ENCODE data around the gene CRACDL.

Gene CRACDL

DNA sequence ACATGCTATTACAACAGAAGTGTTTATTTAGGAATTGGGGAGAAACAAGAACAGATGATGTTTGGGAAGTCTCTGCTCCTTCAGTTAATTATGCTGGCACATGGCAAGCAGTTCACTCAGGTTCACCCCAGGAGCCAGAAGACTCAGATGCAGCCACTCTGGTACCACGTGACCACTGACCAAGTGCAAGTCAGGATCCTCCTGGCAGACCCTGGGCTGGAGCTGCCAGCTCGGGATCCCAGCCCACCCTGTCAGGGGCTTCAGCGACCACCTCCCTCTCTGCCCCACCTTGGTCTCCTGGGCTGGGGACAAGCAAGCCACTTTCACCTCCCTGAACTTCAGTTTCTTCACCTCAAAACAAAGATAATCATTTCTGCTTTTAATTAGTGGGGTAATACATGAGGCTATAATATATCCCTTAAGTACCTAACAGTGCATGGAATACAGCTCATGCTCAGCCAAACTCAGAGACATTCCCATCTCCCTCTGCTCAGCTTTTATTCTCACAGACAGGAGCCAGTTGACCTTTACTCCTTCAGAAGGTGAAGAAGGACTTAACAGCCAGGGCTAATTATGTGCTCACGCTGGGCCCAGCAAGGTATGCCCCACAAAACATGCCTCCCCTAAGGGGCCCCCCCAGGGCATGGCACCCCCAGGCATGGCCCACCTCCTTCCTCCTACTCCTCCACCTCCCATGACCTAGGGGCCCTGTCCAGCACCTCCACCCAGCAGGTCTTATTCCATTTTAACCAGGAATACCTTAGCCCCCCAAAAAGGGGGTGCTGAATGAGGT, 11.8 kb downstream of the CRACDL start:
- no peak for DNase-seq

DNA sequence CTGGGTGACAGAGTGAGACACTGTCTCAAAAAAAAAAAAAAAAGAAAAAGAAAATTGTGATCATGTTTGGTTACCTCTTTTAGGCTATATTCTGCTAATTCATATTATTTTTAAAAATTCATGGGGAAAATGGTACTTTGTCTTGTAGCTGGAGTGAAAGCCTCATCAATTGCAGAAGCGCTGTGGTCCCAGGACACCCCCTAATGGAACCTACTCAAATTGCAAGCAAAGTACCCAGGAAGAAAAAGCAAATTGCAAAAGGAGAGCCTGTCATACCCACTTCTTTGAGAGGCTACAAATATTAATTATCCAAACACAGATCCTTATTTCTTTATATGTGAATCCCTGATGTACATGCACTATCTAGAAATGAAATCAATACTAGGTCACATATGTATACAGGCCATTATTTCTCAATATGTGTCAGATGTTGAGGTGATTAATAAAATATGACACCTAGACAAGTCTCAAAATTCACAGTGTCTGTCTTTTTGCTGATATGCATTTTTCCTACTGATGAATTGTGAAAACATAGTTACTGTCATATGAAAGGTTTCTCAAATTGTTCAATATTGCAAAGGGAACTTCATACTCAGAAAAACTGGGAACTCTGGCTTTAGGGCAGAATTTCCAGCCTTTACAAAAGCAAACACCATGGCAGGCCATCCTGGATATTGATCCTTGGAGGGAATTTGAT, 12.6 kb downstream of the CRACDL start:
- DNase-seq: peak in 1 of 2 experiments; percentile 14

DNA sequence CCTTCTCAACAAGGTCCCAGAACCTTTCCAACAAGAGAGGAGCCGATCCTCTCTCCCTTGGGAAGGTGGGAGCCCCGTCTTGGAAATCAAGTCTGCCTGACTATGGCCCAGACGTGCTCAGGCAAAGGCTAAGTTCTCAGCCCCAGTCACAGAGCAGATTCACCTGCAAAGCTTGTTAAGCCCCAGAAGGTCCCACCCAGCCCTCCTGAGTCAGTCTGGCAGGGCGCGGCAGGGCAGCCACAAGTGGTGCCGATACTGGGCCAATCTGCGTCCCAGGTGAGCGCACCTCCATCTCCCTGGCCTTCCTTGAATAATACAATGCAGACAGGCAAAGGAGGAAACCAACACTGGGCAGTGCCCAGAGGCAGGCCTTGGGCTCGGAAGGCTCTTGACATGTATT, 15.0 kb downstream of the CRACDL start:
- DNase-seq: no peak

DNA sequence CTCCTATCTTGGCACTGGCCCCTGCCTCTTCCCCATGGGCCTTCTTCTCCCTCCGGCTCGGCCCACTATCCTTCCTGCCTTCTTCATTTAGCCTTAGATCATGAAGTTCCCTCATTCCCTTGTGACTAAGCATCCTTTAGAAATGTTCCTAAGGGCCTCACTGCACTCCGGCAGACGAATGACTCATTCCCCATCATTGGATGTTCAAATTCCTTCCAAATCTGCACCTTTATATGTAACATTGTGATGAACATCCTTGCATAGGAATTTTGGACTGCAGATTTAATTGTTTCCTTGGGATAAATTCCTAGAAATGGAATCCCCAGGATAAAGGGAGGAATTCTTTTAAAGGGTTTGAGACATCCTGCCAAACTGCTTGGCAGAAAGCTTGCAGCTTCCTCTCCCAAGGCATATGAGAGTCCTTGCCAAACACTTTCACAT, 19.0 kb downstream of the CRACDL start:
- no peak for DNase-seq

DNA sequence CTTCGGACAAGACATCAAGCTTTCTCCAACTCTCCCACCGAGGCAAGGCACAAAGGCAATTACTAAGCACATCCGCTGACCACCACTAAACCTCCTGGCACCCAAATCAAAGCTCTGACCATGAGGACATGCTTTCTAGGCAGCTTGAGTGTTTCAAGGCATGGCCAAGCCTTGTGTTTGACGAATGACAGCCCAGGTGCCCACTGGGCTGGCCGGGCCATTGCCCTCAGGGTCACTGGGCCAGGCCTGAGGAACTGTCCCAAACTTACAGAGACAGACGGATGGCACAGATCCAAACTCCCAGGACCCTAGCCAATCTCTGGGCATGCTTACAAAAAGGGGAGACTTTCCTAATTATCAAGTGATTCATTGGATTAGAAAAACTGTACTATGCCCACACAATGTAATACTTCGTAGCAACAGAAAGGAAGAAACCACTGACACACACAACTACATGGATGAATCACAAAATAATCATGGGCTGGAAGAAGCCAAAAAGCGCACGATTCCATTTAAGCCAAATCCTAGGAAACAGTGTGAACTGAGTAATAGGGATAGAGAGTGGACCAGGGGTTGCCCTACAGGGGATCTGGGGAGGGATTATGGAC, 20.2 kb downstream of the CRACDL start:
- no peak for DNase-seq

DNA sequence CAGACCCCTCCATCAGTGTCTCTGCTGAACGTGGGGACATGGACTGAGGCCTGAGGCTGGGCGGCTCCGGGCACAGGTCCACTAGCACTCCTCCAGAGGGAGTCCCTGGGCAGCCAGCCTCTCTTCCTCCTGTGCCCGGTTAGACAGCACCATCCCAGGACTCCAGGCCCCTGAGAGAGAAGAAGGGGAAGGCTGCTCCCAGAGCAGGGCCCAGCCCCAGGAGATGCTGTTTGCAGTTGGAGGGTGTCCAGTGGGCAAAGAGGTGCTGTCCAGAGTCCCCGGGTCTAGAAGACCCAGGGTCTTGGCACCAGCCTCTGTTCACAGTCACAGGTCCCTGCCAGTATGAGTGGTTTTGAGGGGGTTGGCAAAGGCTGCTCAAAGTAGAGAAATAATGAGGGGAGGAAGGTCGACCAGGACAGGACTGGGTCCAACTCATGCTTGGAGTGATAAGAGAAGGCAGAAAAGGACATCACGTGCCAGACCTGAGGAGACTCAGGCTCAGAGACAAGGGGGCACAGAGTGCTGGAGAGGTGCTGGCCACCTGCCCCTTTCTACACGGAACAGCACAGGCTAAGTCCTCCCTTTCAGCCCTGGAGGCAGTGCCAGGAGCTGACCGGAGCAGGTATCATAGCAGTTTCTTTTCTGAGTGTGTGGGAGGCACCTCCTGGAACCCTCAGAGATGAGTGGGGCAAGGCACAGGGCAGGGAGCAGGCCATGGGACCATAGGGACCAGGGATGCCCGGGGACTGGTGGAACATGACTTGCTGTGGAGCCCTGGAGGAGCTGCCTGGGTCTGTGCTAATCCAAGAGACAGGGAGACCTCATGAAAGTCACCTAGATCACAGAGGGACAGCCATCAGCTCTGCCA, 21.1 kb downstream of the CRACDL start:
- DNase-seq: no peak

DNA sequence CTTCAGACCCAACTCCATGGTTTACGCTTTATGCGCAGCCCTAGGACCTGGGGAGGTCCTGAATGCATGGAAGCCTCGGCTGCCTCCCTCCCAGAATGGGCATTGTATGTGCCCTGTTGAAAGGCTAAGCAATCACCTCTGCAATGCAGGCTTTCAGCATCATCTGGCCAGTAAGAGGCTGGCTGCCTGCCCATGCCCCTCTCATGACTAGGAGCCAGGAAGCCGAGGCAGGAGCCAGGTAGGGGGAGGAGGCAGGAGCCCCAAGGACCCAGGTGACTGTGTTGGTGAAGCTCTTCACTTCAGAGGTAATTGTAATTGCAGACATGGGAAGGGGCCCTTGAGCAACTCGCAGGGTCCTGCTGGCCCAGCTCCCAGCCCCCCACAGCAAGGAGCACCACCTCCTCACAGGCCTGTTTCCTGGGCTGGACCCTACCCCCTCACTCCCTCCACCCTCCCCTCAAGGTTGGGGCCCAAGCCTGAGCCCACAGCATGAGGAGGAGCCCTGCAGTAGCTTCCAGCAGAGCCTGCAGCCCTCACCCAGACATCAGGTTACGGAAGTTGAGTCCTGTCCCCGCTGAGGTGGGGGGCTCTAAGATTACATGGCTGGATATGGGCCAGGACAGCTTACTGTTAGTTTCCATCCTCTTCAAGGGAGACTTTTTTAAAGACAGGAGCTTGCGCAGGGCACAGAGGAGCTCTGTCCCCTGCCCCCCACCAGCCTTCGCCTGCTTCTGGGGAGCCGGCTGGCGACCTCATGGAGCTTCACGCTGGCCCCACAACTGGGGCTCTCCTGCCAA, 21.9 kb downstream of the CRACDL start:
- DNase-seq: no peak

DNA sequence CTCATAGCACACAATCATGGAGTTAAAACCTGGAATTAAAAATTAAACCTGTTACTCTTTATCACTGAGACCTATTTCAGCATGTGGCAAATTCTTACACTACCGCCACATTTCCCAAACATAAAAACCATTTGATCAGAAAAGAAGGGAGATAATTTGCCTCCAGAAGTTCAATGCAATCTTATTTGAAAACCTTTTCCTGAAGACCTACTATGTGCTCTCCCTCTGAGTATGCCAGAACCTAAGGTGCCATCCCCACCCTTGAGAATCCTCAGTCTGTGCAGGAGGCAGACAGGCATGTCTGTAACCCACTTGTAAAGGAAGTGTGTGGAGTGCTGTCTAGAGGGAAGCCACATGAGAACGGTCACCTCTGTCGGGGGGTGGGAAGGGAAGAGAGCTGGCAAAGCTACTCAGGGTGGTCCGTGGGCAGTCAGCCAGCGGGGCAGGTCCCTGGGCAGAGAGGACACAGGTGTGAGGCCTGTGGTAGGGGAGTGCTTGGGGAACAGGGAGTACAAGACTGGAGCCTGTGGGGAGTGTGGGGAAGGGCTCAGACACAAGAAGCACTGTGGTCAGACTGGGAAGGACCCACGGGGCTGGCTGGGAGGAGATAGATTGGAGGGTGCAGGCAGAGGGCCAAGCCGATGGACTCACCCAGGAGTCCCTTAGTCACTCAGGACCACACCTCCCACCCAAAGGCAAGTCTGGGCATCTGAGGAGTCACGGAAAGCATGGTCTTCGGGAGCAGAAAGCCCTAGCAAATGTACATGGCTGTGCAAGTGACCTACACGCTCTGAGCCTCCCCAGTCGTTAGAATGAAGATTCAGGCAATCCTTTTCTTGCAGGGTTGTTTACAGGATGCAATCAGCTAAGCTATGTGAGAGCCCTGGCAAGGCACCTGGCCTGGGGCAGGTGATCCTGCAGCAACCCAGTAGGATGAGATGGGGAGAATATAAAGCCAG, 22.8 kb downstream of the CRACDL start:
- DNase-seq: no peak

DNA sequence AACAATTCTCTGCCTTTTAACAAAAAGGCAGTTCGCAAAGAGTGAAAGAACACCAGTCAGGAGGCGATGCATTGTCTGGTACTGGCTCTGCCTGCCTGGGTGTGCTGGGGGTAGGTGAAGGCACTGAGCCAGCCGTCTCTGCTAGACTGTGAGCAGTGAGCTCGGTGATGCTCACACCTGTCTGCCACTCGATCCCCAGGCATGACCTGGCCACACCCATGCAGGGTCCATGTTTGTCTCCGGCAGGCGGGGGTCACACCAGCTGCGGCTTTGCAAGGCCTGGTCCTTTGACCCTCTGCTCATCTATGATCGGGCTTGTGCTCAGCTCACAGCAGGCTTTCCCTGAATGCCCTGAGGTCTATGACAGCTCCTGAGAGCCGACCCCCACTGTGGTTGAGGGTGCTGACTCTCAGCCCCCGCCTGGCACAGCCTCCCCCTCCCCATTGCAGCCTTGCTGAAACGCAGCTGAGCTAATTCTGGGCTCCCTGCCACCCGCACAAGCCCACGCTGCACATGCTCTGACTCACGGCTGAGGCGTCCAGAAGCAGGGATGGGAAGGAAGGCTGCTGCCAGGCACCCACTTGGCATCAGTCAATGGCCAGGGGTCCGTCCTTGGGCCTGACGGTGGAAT, 23.7 kb downstream of the CRACDL start:
- no peak for DNase-seq

DNA sequence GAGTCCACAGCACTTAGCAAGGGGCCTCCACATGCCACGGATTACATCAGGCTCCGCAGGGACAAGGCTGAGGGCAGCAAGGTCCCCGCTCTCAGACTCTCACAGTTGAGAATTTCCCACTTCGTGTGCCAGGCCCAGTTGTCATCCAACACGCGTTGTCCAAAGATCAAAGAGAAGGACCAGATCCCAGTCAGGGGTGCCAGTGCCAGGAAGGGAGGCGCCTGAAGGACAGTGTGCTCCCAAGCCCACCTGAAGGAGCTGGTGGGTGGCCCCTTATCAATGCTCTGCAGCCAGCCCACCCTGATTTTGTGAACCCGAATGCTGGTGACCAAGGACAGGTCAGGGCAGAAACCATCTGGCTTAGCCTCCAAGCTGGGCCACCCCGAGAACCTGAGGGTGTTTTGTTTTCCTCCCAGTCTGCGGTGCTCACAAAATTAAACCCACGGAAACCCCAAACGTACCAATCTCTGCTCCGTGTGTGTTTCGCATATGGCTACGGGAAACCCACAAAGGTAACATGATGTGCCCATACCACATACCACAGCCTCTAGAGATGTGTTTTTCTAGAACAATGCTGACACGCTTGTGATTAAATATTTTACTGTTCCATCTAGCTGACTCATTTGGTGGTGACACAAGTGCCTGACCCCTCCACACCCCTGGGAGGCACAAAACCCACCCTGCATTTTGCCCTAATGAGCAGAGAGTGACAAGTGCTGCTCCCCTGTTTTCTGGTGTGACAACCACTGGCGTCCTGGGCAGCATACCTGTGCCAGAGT, 24.5 kb downstream of the CRACDL start:
- no peak for DNase-seq

DNA sequence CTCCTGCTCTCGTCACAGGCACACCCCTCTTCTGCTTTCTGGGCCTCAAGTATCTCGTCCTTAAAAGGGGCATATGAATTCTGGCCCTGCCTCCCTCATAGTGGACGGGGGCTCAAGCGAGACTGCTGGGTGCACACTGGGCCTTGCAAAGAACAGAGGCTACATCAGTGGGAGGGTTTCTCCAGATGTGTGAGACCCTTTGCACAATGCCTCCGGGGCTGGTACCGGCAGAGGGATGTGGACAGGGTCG, 25.0 kb downstream of the CRACDL start:
- DNase-seq: no peak

DNA sequence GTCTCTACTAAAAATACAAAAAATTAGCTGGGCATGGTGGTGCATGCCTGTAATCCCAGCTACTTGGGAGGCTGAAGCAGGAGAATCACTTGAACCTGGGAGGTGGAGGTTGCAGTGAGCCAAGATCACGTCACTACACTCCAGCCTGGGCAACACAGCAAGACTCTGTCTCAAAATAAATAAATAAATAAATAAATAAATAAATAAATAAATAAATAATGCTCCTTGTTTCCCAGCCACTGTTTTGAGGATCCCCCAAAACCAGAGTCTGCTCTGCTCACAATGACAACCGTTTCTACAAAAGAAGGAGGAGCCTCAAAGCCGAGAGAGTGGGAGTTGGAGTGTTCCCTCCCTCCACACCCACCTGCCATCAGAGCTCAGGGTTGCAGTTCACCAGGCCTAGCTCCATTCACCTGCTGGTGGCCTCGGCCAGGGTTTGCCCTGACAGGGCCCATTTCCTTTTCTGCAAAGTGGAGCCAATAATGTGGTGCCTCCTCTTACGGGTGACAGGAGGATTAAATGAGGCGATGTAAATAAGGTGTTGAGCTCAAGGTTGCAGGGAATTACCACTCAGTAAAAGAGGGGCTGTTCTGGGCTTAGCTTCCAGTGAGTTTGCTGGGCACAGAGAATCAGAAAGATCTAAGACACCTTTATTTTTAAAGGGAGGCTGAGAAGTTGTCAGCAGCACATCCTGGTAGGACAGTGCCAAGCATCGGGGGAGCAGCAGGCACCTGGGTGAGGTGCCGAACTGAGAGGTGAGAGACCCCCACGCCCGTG, 25.5 kb downstream of the CRACDL start:
- DNase-seq: no peak

DNA sequence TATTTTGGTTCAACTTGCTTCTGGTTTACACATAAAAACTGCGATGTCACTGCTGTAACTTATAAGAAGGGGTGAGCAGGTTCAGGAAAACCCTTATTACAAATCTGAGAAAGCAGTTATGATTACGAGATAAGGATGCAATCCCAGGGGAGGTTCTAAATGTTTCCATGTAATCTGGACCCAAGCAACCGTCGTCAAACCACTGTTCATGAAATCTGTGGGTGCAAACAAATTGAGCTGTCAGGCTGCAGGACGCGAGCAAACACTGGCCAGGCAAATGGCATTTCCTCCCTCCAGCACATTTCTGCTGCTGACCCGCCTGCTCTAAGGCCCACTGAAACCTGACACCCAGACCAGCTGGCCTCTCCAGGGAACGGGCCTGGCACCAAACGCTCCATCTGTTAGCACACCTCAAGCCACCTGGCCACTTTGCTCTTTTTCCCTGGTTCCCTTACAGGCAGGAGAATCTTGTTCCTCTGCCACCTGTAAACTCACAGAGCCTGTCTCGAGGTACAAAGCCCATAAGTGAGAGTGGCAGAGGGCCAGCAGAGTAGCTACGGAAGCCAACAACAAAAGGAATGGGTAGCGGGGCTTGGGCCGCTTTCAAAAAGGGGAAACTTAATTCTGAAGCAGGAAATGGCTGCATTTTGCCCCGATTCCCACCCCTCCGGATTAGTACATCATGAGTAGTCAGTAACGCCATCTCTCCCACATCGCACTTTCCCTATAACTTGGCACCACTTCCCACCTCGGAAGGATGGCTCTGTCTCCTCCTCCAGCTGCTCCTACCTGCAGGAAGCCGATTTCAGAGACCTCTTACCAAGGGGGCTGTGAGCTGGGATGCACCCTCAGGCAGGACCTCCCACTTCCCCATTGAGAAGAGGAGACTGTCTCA, 26.5 kb downstream of the CRACDL start:
- DNase-seq: peak; percentile 76 to 94

DNA sequence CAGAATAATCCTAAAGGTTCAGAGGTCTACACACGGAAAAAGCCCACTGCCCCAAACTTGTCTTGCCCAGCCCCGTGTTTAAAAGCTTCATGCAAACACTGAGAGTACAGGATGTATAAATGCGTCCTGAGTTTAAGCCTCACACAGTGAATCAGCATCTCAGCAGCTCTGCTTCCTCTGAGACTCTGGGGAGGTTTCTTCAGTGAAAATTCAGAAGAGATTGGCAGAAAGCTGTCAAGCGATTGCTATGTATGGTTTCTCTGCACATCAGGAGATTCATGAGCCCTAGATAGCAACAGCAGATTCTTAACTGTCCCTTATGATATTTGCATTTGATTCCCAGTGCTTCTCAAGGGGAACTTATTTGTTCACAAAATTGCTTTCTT, 27.1 kb downstream of the CRACDL start:
- peak in 1 of 2 experiments; percentile 58 for DNase-seq

DNA sequence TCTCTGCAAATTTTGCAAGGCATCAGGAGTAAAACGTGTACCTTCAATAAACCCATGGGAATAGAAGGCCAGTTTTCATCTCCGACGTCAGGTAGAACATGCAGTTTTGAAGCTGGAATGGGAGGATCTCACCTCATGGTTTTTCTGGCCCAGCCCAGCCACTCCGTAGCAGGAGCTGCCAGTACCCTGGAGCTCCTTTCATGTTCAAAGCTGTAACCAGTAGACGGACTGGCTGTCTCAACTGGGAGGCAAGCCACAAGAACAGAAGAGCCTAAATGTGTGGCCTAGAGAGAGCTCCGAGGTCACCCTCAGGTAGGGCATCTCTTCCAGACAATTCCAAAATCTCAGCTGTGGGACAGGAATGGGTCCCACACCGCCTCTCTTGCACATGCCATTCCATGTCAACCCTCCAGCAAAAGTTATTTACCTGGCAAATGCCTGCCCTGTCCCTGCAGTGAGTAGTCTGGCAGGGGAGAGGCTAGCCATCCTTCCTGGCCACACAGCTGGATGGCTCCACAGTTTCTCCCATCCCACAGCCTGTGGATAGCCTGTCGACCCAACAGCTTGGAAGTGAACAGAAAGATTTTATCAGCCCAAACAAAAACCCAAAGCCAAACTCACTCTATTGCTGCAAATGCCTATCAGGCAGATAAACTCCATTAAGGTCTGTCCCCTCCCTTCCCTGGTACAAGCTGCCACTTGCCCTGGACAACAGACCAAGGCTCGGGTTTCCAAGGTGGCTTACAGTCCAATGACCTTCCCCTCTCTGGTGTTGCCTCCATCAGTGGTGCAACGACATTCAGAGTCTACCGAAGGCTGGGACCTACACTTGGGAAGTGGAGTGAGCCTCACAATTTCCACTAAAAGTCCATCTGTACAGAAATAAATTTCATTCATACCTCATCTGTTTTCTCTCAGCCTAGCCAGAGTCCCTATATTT, 27.8 kb downstream of the CRACDL start:
- peak in 1 of 2 experiments; percentile 14 for DNase-seq

DNA sequence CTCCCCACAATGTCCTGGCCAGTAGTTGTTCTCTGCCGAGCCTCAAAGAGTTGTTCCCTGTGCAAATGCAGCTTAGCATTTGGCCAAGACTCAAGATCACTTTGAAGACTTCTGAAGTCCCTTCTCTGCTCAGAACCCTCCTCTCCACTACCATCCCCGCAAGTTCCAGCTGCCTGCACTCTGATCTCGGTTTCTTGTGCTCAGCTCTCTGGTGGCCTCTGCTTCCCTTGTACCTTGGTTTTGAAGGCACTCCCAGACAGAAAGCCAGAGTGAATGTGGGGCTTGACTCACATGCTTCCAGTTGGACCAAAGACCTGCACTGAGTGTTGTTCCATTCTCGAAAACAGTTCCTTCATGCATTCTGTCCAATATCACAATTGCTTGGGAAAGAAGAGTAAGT, 28.6 kb downstream of the CRACDL start:
- no peak for DNase-seq
